NCI-H2029 (cell line): Measurements from ENCODE around the gene SIL1.
"Not testable (repeated sequence)": the region's sequence is repeated elsewhere in the genome, so short reads cannot be mapped to it uniquely, and the experiment has no call there.

Source experiments
- DNase-seq: peaks from one replicate; lab custom pipeline; 2025; lab: John Stamatoyannopoulos, UW

Gene SIL1

GRCh38 chr5:139065306-139065705, 132.9 kb downstream of the SIL1 start:
- no peak for DNase-seq

- DNase-seq, result peak; percentile 92
These were observed 133.6 kb downstream of the SIL1 start for GRCh38 chr5:139064613-139065012.

- DNase-seq, result no peak
These were observed 134.5 kb downstream of the SIL1 start for GRCh38 chr5:139063664-139064054.

- no peak for DNase-seq
These were observed 135.1 kb downstream of the SIL1 start for GRCh38 chr5:139062910-139063663.

GRCh38 chr5:139061856-139062255, 136.3 kb downstream of the SIL1 start:
- peak; percentile 58 for DNase-seq

GRCh38 chr5:139061274-139061673, 136.9 kb downstream of the SIL1 start:
- peak; percentile 17 for DNase-seq

GRCh38 chr5:139058121-139058520, 140.0 kb downstream of the SIL1 start:
- no peak for DNase-seq

GRCh38 chr5:139057045-139057939, 140.9 kb downstream of the SIL1 start:
- not testable (repeated sequence) for DNase-seq

- no peak for DNase-seq
These were observed 145.2 kb downstream of the SIL1 start for GRCh38 chr5:139052975-139053374.

GRCh38 chr5:139051392-139051791, 146.8 kb downstream of the SIL1 start:
- DNase-seq, result peak; percentile 84

- no peak for DNase-seq
These were observed 147.7 kb downstream of the SIL1 start for GRCh38 chr5:139050432-139050831.

GRCh38 chr5:139049780-139050179, 148.4 kb downstream of the SIL1 start:
- DNase-seq, result no peak

- DNase-seq, result peak; percentile 40
These were observed 151.6 kb downstream of the SIL1 start for GRCh38 chr5:139046551-139046950.

- no peak for DNase-seq
These were observed 154.8 kb downstream of the SIL1 start for GRCh38 chr5:139043157-139043905.

GRCh38 chr5:139040081-139040480, 158.1 kb downstream of the SIL1 start:
- no peak for DNase-seq

GRCh38 chr5:139038613-139039305, 159.4 kb downstream of the SIL1 start:
- no peak for DNase-seq

GRCh38 chr5:139037732-139038131, 160.4 kb downstream of the SIL1 start:
- DNase-seq, result no peak

GRCh38 chr5:139036332-139036731, 161.8 kb downstream of the SIL1 start:
- not testable (repeated sequence) for DNase-seq

- no peak for DNase-seq
These were observed 171.0 kb downstream of the SIL1 start for GRCh38 chr5:139027150-139027549.

GRCh38 chr5:139025651-139026050, 172.5 kb downstream of the SIL1 start:
- no peak for DNase-seq

GRCh38 chr5:139023286-139023685, 174.9 kb downstream of the SIL1 start:
- DNase-seq, result no peak

GRCh38 chr5:139022528-139022927, 175.6 kb downstream of the SIL1 start:
- DNase-seq, result no peak
